HL-60 (cell line): ENCODE results near the gene BICRAL.

Source experiments
- DNase-seq, 2 experiments: peaks; one replicate each; pipeline ENCODE4 v3.0.0-alpha.2; 2010 to 2020; ENCODE audit warnings: low read depth in 1 of 2, low spot score in 1 of 2
- H3K27ac ChIP-seq: fragments of 250-450 bp; sonication (Bioruptor Pico); replicated peaks from 2 replicates; pipeline ENCODE4 v1.5.1; 2020; ENCODE audit warnings: mild to moderate bottlenecking, moderate library complexity
- H3K27me3 ChIP-seq: fragments of 250-450 bp; sonication (Bioruptor Pico); 2 replicates; pipeline ENCODE4 v1.5.1; 2021; ENCODE audit warnings: mild to moderate bottlenecking, moderate library complexity; ENCODE audit not compliant: insufficient read depth, poor library complexity, severe bottlenecking
- H3K4me3 ChIP-seq: replicated peaks from 2 replicates; pipeline ENCODE4 v1.5.1; 2011; ENCODE audit warnings: mild to moderate bottlenecking, control low read depth, low read length; ENCODE audit not compliant: insufficient read depth
- CTCF ChIP-seq: IDR thresholded peaks from one replicate; pipeline ENCODE4 v1.5.1; 2011; ENCODE audit warnings: low read length, control low read depth, inconsistent platforms; ENCODE audit not compliant: insufficient read depth
- GABPA ChIP-seq: IDR thresholded peaks from 2 replicates; pipeline ENCODE4 v1.6.1; 2012; ENCODE audit warnings: low read depth
- POLR2AphosphoS5 ChIP-seq: IDR thresholded peaks from 2 replicates; pipeline ENCODE4 v1.6.1; 2012; ENCODE audit warnings: low read depth
- REST ChIP-seq: IDR thresholded peaks from 2 replicates; pipeline ENCODE4 v1.6.1; 2012; ENCODE audit warnings: low read depth; ENCODE audit not compliant: insufficient replicate concordance
- SPI1 ChIP-seq: IDR thresholded peaks from 2 replicates; pipeline ENCODE4 v1.6.1; 2012; ENCODE audit warnings: low read depth, mild to moderate bottlenecking, borderline replicate concordance

Gene BICRAL

GRCh38 chr6:42769051-42769450 lies 12.8 kb upstream of the BICRAL start:
- DNase-seq, result no peak
- no peak overlapping the region for H3K27ac ChIP-seq
- H3K27me3 ChIP-seq, result no peaks in the 10 kb centered on the region
- TF ChIP-seq CTCF, result no peak
- no peak for TF ChIP-seq REST
- no peak for TF ChIP-seq SPI1
- no peak overlapping the region for H3K4me3 ChIP-seq

GRCh38 chr6:42769836-42770235 lies 12.0 kb upstream of the BICRAL start:
- H3K4me3 ChIP-seq, result no peak overlapping the region

GRCh38 chr6:42771741-42772100 lies 10.1 kb upstream of the BICRAL start:
- DNase-seq, result no peak
- no peak overlapping the region for H3K4me3 ChIP-seq
- TF ChIP-seq CTCF (no peak), REST (no peak), SPI1 (no peak), POLR2AphosphoS5 (no peak), GABPA (no peak)
- no peaks in the 10 kb centered on the region for H3K27me3 ChIP-seq
- H3K27ac ChIP-seq, result no peak overlapping the region

More at GRCh38 chr6:42769836-42770235, 12.0 kb upstream of the BICRAL start:
- TF ChIP-seq REST (no peak), CTCF (no peak), GABPA (no peak)
- no peak for DNase-seq
- H3K27me3 ChIP-seq, result no peaks in the 10 kb centered on the region
- no peak overlapping the region for H3K27ac ChIP-seq
